Activated CD8-positive, alpha-beta memory T cell treated with anti-CD3 and anti-CD28 coated beads for 36 hours (primary cell): ENCODE results near the gene HSPH1. TPM values are rescaled to one million over a fixed set of nuclear protein-coding genes. Genes with fewer than 3 reads are reported as not detected.
"Not testable (repeated sequence)": the region's sequence is repeated elsewhere in the genome, so short reads cannot be mapped to it uniquely, and the experiment has no call there.

ENCODE experiments used
- CTCF ChIA-PET: fragments of 350-600 bp; sonication (Branson Sonifier 250); formaldehyde crosslinking; loops from one replicate; lab custom pipeline; 2021; ENCODE audit warnings: antibody characterized with exemption; lab: Charles Lee
- POLR2A ChIA-PET: fragments of 350-600 bp; sonication (Branson Sonifier 250); formaldehyde crosslinking; loops from one replicate; lab custom pipeline; 2021; ENCODE audit warnings: antibody characterized with exemption; lab: Charles Lee
- total RNA-seq, 2 experiments: library from RNA; stranded (reverse); gene quantifications; one replicate each; pipeline ENCODE4 v1.2.3, GENCODE V29; 2021

The HSPH1 gene
- total RNA-seq, 2 experiments from 2014 or later = 315 to 316 TPM

DNA sequence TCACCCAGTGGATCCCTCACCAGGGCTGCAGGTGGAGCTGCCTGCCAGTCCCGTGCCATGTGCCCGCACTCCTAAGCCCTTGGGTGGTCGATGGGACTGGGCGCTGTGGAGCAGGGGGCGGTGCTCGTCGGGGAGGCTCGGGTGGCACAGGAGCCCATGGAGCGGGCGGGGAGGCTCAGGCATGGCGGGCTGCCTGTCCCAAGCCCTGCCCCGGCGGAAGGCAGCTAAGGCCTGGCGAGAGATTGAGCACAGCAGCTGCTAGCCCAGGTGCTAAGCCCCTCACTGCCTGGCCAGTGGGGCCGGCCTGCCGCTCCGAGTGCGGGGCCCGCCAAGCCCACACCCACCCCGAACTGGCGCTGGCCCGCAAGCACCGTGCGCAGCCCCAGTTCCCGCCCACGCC is 21.3 kb upstream of the HSPH1 start:
- ChIA-PET CTCF (no interaction called here), POLR2A (no interaction called here)

DNA sequence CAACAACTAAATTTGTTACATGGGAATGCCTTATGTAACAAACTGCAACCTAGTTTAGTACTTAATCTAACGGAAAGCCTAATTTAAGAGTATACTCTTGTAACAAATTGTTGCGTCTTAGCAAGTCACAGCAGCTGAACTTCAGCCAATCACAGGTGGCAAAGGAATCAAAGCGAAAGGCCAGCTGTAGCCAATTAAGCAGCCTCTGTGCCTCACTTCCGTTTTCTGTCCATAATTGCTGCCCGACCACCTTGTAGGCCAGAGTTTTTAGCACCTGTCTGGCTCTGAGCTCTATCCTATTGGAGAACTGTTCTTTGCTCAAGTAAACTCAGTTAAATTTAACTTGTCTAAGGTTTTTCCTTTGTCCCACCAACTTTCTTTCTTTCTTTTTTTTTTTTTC is 18.1 kb upstream of the HSPH1 start:
- CTCF ChIA-PET = no interaction called here
- POLR2A ChIA-PET = no interaction called here

DNA sequence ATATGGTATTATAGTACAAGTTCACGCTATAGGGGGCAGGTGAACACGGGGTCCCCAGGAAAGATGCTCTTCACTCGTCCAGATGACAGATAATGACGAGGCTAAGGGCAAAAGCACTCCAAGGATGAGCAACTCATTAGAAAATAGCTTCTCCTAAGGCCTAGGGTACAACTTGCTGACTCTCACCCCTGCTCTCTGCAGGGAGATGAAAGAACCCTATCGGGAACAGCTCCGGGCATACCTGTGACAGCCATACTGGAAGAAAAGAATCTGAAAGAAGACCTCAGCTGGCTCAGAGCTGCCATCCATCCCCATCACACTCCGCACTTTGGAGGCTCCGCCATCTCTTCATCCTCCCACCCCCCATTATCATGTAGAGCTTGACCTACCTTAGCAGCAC is 17.5 kb upstream of the HSPH1 start:
- ChIA-PET POLR2A (no interaction called here), CTCF (no interaction called here)

DNA sequence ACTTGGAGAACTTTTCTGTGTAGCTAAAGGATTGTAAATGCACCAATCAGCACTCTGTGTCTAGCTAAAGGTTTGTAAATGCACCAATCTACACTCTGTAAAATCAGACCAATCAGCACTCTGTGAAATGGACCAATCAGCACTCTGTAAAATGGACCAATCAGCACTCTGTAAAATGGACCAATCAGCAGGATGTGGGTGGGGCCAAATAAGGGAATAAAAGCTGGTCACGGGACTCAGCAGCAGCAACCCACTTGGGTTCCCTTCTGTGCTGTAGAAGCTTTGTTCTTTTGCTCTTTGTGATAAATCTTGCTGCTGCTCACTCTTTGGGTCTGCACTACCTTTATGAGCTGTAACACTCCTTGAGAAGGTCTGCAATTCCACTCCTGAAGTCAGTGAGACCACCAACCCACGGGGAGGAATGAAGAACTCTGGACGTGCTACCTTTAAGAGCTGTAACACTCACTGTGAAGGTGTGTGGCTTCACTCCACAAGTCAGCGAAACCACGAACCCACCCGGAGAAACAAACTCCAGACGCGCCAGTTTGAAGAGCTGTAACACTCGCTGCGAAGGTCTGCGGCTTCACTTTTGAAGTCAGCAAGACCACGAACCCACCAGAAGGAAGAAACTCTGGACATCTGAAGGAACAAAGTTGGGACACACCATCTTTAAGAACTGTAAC is 16.2 kb upstream of the HSPH1 start:
- CTCF ChIA-PET, POLR2A ChIA-PET: not testable (repeated sequence)

DNA sequence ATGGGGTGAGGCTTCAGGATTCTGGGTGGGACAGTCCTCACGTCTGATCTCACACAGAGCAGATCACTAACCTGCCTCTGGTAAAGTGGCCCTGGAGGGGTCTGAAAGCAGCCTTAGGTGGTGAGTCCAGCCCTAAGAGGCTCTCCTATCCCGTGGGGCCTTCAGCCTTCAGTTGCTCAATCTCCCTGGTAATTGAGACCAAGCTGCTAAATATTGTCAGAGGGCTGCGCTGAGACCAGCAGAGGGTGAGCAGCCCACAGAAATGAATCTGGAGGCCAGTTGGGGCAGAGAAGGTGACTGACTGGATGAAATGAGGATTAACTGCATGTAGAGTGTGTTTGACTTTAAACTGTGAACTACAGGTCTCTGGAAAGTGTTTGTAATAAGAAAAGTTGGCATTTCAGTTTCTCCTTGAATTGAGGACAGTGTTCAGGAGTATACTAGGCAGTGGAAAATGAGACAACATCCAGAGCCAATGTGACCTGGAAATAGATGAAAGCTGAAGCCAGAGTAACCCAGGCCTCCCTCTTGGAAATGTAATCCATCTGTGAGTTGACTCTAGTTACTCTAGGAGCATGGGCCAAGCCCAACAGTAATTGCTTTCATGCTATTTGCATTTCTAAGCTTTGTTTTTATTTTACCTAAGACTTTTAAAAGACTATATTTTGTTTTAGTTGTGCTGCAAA is 14.3 kb upstream of the HSPH1 start:
- ChIA-PET POLR2A (no interaction called here), CTCF (no interaction called here)

DNA sequence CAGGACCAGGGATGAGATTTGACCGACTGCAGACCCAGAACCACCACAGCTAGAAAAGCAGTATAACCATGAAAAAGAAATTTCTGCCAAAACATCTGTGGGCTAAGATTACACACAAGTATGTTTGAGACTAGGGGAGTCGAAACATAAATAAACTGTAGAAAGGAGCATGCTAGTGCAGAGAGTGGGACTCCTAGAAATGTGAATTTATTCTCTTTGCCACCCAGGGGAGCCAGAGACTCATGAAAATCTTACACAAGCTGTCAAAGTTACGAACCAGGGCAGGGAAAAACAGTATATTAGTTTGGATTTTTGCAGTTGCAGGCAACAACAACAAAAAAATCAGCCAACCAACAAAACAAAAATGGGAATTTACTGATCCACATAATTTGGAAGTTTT is 12.3 kb upstream of the HSPH1 start:
- ChIA-PET POLR2A (no interaction called here), CTCF (no interaction called here)

DNA sequence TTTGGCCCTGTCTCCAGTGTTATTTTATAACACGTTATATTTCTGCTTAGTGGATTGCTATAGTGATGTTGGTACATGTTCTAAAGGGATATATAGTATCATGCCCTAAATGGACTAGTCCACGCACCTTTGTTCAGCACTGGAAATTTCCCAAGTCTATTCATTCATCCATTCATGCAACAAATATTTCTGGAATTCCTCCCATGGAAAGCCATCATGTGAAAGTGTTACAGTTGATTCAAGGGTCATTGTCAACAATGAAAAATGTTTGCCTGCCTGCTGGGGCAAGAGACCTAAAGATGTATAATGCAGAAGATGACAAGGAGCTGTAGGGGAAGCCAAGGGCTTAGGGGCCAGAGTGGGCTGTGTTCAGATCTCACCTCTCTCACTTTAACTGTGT is 10.8 kb upstream of the HSPH1 start:
- ChIA-PET POLR2A (no interaction called here), CTCF (no interaction called here)

DNA sequence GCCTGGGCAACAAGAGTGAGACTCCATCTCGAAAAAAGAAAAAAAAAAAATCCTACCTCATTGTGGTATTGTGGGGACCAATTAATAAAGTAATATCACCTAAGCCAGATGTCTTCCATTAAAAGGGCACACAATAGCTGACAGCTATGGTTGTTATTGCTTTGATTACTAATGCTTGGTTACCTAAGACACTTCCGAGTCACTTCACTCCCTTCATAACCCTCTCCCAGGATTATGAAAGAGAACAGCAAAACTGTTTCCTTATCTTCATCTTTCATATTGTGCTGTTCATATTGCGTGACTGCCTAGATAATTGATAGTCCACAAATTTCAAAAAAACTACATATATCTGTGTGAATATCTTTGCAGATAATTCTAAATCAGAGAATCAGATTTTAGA is 10.3 kb upstream of the HSPH1 start:
- CTCF ChIA-PET = no interaction called here
- POLR2A ChIA-PET = no interaction called here

DNA sequence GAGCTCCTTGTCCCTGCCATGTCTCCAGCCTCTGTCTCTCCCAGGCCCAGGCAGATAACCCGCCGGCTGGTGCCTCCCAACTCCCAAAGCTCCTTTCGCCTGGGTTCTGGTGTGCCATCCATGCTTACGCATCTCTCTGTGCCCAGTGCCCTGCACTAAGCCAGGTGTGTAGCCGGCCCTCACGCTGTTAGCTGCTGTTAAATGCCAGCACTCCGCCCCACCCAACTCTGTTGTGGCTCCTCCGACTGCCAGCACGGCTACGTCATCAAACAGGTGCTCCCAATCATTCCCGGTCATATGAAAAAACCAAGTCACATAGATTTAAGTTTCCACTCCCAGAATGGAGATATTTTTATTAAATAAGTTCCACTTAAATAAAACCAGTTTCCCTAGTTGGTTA is 7.0 kb upstream of the HSPH1 start:
- POLR2A ChIA-PET = no interaction called here
- CTCF ChIA-PET = no interaction called here

DNA sequence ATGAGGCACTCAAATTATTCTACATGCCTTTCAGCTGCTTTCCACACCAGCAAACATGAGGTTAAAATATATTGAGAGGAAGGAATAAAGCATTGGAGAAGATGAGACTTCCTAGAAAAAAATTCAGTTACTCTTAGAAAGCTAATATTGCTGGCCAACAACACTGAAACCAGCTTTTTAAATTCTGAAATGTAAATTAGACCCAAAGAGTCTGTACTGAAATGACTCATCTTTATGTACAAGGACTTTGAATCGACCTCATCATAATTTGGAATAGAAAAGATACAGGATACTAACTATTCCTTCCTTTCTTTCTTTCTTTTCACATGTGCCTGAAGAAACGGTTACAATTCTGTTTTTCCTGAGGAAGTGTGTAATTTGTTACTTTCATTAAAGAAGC is 6.5 kb upstream of the HSPH1 start:
- POLR2A ChIA-PET = no interaction called here
- CTCF ChIA-PET = no interaction called here

DNA sequence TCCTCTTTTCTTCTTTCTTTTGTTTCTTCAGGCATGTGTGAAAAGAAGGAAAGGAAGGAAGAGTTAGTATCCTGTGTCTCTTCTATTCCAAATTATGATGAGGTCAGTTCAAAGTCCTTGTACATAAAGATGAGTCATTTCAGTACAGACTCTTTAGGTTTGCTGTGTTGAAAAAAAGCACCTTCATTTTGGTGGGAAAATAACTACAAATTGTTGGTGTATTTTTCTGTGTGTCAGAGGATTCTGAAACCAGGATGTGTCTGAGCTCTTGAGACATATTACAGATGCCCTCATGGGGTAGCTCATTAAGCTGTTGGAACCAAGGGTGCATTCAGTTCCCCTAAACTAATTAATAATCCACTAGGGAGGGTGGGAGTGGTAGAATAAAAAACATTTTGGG is 5.8 kb upstream of the HSPH1 start:
- ChIA-PET CTCF (no interaction called here), POLR2A (no interaction called here)

DNA sequence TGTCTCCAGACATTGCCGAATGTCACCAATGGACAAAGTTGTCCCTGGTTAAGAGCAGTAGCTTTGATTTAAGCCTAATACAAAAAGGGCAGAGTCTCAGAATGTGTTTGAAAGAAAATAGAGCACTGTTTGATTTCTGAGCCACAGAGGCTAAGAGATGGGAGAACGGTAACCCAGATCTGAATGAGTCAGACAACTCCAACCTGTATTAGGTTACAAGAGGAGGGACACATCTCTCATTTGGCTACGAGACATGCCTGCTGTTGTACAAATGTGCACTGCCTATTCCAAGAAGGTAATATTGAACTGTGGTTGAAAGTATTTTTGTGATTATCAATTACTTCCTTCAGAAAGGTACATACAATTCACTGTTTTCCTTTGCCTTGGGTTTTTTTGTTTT is 4.9 kb upstream of the HSPH1 start:
- ChIA-PET POLR2A (no interaction called here), CTCF (no interaction called here)

DNA sequence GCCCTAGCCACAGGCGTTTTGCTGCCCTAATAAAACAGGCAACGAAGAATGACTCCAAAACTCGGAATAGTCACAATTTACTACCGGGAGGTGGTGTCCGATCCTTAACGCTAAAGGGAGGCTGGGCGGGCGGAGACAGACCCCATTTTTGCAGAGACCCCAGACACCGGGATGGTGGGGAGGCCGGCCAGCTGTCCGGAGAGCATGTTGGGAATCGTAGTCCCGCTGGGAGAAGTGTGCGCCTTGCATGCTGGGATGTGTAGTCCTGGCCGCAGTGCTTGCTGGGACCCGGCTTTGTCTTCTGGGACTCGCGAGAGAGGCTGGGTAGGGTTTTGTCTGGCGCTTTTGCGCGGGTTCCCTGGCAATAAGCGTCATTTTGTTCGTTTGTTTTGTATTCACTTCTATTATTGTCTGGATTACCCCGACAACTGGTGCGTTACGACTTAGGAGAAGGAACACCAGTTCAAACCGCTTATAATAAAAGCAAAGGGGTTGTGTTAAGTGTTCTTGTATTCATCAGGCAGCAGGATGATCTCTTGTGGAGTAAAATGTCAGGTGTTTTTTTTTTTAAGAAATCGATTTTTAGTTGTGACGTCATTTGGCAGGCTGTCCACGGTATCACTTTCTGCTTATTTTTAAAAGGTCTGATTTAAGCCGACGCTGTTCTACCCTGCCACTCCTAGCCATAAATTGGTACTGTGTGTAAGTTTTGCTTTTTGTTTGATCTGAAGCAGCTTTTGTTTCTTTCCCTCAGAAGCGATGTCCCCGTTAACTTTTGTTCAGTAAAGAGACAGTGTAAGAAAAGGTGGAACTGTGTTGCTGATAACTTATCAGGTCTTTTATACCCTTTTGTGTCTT is 676 bp upstream of the HSPH1 start:
- ChIA-PET POLR2A (interaction anchor here (0.7 kb wide), 1 partner anchor 167 kb away, joined by 4 read pairs; no protein-coding TSS in a partner anchor), CTCF (no interaction called here)

DNA sequence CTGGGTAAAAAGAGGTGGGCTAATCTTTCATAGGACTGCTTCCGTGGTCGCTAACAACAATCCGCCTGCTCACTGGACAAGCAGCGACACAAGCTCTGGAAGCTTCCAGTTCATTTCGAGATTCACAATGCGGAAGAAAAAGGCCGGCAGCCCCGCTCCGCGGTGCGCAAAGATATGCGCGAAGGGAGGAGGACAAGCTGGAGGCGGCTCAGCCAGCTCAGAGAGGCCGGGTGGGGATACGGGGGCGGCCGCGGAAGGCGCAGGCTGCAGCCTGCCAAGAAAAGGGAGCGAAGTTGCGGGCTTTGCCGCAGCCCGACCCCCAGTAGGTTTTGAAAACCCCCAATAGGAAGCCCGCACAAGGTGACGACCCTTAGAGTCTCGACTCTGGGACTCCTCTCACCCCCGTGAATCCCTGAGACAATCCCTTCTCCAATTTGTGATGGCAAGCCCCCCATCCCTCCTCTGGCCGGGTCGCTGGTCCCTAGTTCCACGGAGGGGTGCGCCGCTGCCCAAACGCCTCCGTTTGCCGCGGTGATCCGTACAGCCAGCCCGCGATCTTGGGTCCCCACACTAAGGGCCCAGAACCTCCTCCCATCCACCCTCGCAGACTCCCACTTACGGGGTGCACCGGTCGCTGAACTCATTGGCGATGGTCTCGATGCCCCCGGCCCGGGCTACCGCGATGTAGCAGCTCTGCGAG is 697 bp downstream of the HSPH1 start:
- CTCF ChIA-PET = interaction anchor here (0.6 to 1.3 kb wide), 3 partner anchors 39 to 117 kb away, joined by 3 to 5 read pairs (median 4); partner anchors contain the start of gene B3GLCT
- POLR2A ChIA-PET = interaction anchor here (1.3 to 1.5 kb wide), 2 partner anchors 14 to 38 kb away, joined by 3 read pairs; partner anchors contain the start of gene B3GLCT

DNA sequence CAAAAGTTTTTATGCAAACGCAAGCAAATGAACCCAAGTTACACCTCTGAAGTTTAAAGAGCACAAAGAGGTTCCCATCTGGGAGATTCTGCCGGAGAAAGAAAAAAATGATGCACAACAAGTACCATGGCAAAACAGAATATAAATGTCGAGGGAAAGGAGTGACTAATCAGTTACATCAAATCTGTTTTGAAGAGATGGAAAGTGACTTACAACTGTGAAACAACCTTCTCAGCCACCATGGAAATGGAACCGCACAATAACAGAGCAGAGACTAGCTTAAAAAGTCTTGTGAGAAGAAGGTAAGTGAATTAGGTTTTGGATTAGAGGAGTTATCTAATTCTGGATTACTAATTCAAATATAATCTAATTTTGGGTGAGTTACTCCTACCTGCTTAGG is 2.4 kb downstream of the HSPH1 start:
- POLR2A ChIA-PET = no interaction called here

DNA sequence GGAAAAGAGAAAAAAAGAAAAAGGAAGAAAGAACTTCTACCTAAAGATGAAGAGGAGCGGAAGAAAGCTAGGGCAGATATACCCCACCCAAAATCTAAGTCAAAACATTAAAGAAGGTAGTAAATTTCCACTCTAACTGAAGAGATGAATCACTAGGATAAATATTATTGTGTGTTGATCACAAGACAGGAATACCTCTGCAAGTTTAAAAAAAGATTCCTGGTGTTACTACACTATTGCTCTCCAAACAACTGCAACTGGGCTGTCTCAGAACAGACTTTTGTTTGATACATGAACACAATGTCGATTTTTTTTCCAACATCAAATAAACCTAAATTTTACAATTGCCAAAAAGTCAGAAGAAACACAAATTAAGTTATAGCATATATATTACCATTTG is 6.8 kb downstream of the HSPH1 start:
- ChIA-PET CTCF (no interaction called here), POLR2A (no interaction called here)

More for the DNA sequence above, 2.4 kb downstream of the HSPH1 start:
- CTCF ChIA-PET = no interaction called here

DNA sequence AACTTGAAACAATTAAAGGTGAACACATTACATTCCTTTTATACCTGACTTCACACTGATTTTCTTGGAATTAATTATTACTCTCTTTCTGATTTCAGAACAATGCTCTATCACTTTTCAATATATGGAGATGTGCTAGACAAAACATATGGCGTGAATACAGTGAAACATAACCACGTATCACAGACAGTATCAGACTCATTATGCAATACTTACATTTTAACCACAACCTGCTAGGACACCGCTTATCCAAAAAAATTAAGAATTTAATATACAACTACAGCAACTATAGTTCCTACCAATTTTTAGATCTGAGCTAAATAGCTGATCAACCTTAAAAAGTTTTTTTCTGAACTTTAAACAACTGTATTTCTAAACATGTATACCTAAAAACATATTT is 9.9 kb downstream of the HSPH1 start:
- ChIA-PET CTCF (no interaction called here), POLR2A (no interaction called here)

DNA sequence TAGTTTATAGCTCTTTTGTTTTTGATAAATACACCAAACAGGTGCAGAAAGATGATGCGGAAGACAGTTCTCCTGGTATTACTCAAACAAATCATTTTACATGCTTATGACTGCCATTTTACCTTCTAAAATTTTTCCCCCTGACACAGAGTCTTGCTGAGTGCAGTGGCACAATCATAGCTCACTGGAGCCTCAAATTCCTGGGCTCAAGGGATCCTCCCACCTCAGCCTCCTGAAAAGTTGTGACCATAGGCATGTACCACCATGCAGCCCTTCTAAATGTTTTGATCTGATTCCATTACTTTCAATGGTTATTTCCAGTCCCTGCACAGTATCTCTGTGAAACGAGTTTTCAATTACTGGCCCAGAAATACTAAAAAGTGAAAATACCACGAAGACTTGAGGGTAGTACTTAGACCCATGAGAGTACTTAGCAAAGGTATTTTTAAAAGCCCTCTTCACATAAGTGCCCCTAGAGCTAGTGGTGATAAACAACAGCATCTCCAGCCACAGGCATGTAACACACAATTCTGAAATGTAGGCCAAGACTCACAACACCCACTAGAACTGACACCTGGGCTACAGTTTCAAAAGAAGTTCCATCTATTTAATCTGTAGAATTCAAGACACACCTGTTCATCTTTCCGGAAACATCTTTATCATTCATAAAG is 11.3 kb downstream of the HSPH1 start:
- ChIA-PET POLR2A (no interaction called here), CTCF (no interaction called here)

DNA sequence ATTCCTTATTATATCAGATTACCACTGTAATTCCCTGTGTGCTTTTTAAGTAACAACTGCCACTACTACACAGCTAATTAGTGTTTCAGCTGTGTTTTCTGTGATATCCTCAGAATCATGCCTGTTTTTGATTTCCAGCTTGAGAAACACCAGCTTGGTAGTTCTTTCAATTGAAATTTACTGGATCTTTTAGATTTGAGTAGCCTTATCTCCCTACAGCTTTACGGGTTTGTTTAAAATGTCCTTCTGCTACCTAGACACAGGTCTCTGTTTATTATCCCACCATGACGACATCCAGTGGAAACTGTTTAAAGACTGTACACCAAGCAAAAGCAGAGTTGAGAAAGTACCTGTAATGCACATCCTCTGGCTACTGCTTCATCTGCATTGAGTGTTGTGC is 12.1 kb downstream of the HSPH1 start:
- CTCF ChIA-PET = no interaction called here
- POLR2A ChIA-PET = no interaction called here
